GM23338 (cell line): ENCODE results near the gene MCU. TPM values are rescaled to one million over a fixed set of nuclear protein-coding genes. Genes with fewer than 3 reads are reported as not detected.
A peak's percentile ranks its signal among the peaks of the same experiment; 100 is the strongest.

Experiments used
- ATAC-seq: fragments of 200-7000 bp; cut with Tn5 transposase; 3 replicates; pipeline ENCODE4 v1.9.1; 2020
- DNase-seq: peaks from one replicate; pipeline ENCODE4 v3.0.0-alpha.2; 2015; ENCODE audit warnings: low spot score
- H2AFZ ChIP-seq: fragments of 200-600 bp; sonication (generic); 2 replicates; pipeline ENCODE4 v1.8.0; 2016; ENCODE audit warnings: antibody characterized with exemption, mild to moderate bottlenecking, moderate library complexity
- H3F3A ChIP-seq: fragments of 200-600 bp; sonication (generic); replicated peaks from 2 replicates; pipeline ENCODE4 v1.8.0; 2017; ENCODE audit warnings: antibody characterized with exemption, mixed run types, low read depth
- H3K27ac ChIP-seq: fragments of 200-600 bp; sonication (generic); 2 replicates; pipeline ENCODE4 v1.6.1; 2016; ENCODE audit warnings: low read depth
- H3K27me3 ChIP-seq: fragments of 200-600 bp; sonication (generic); 2 replicates; pipeline ENCODE4 v1.8.0; 2016; ENCODE audit warnings: mild to moderate bottlenecking, mixed run types, moderate library complexity; ENCODE audit not compliant: insufficient read depth
- H3K36me3 ChIP-seq: fragments of 200-600 bp; sonication (generic); 2 replicates; pipeline ENCODE4 v1.8.0; 2016; ENCODE audit warnings: mild to moderate bottlenecking; ENCODE audit not compliant: insufficient read depth
- H3K4me1 ChIP-seq: fragments of 200-600 bp; sonication (generic); 2 replicates; pipeline ENCODE4 v1.8.0; 2016; ENCODE audit warnings: mild to moderate bottlenecking, moderate library complexity; ENCODE audit not compliant: insufficient read depth
- H3K4me2 ChIP-seq: fragments of 200-600 bp; sonication (generic); 2 replicates; pipeline ENCODE4 v1.7.1; 2017; ENCODE audit warnings: mixed run types
- H3K4me3 ChIP-seq: fragments of 200-600 bp; sonication (generic); 2 replicates; pipeline ENCODE4 v1.6.1; 2016; ENCODE audit warnings: mixed run types
- H3K79me2 ChIP-seq: fragments of 200-600 bp; sonication (generic); replicated peaks from 2 replicates; pipeline ENCODE4 v1.8.0; 2017; ENCODE audit warnings: mild to moderate bottlenecking; ENCODE audit not compliant: insufficient read depth
- H3K9me2 ChIP-seq: fragments of 200-600 bp; sonication (generic); 2 replicates; pipeline ENCODE4 v1.8.0; 2017; ENCODE audit not compliant: insufficient read depth
- H4K20me1 ChIP-seq: fragments of 200-600 bp; sonication (generic); replicated peaks from 2 replicates; pipeline ENCODE4 v1.8.0; 2017; ENCODE audit warnings: mild to moderate bottlenecking; ENCODE audit not compliant: insufficient read depth
- H3K27ac Mint-ChIP-seq: 2 replicates; pipeline ENCODE4 v1.8.0; 2020; ENCODE audit warnings: inconsistent platforms, mild to moderate bottlenecking, moderate library complexity, mixed read lengths
- H3K27me3 Mint-ChIP-seq: 3 replicates; pipeline ENCODE4 v1.8.0; 2022; ENCODE audit warnings: low read depth, mild to moderate bottlenecking, moderate library complexity, mixed read lengths, inconsistent platforms; ENCODE audit not compliant: insufficient read depth, poor library complexity
- H3K36me3 Mint-ChIP-seq: 3 replicates; pipeline ENCODE4 v1.8.0; 2021; ENCODE audit warnings: low read depth, mild to moderate bottlenecking, inconsistent platforms, moderate library complexity, mixed read lengths
- H3K4me1 Mint-ChIP-seq: 3 replicates; pipeline ENCODE4 v1.8.0; 2020; ENCODE audit warnings: mild to moderate bottlenecking, inconsistent platforms, mixed read lengths
- H3K4me3 Mint-ChIP-seq: 3 replicates; pipeline ENCODE4 v1.8.0; 2021; ENCODE audit warnings: moderate library complexity, mild to moderate bottlenecking, inconsistent platforms, mixed read lengths
- H3K9me3 Mint-ChIP-seq: 3 replicates; pipeline ENCODE4 v1.8.0; 2020; ENCODE audit warnings: moderate library complexity, mild to moderate bottlenecking, inconsistent platforms, mixed read lengths
- CREB1 ChIP-seq: fragments of 250-450 bp; sonication (Bioruptor Pico); IDR thresholded peaks from 2 replicates; pipeline ENCODE4 v1.5.0; 2020; ENCODE audit warnings: low read depth, mild to moderate bottlenecking, moderate library complexity
- EZH2 ChIP-seq: fragments of 200-600 bp; sonication (generic); IDR thresholded peaks from one replicate; pipeline ENCODE4 v1.8.0; 2017; ENCODE audit warnings: antibody characterized with exemption, mild to moderate bottlenecking, low read depth; ENCODE audit not compliant: unreplicated experiment
- EZH2phosphoT487 ChIP-seq: fragments of 200-600 bp; sonication (generic); IDR thresholded peaks from one replicate; pipeline ENCODE4 v1.8.1; 2018; ENCODE audit warnings: antibody characterized with exemption; ENCODE audit not compliant: unreplicated experiment
- JUNB ChIP-seq: IDR thresholded peaks from one replicate; pipeline ENCODE4 v1.6.1; 2016; ENCODE audit warnings: antibody characterized with exemption; ENCODE audit not compliant: unreplicated experiment
- NANOG ChIP-seq: IDR thresholded peaks from 2 replicates; pipeline ENCODE4 v1.6.1; 2016; ENCODE audit warnings: antibody characterized with exemption, borderline replicate concordance
- POLR2AphosphoS5 ChIP-seq: IDR thresholded peaks from 2 replicates; pipeline ENCODE4 v1.6.1; 2016; ENCODE audit warnings: antibody characterized with exemption, low read depth
- STAT1 ChIP-seq: IDR thresholded peaks from one replicate; pipeline ENCODE4 v1.6.1; 2016; ENCODE audit warnings: antibody characterized with exemption; ENCODE audit not compliant: unreplicated experiment
- ZNF114 ChIP-seq: fragments of 250-450 bp; sonication (Bioruptor Pico); IDR thresholded peaks from 2 replicates; pipeline ENCODE4 v1.5.0; 2020; ENCODE audit warnings: mild to moderate bottlenecking, moderate library complexity
- ZNF331 ChIP-seq: fragments of 250-450 bp; sonication (Bioruptor Pico); IDR thresholded peaks from 2 replicates; pipeline ENCODE4 v1.5.0; 2020; ENCODE audit warnings: low read depth, mild to moderate bottlenecking, moderate library complexity
- polyA plus RNA-seq: library from polyadenylated mRNA; unstranded; fragments of >200 nt; fragmentation: Nextera tagmentation; extraction: Ambion mirVana; gene quantifications from 2 replicates; pipeline ENCODE4 v1.2.1, GENCODE V29; 2016
- total RNA-seq: library from RNA; depleted of rRNA; stranded (reverse); fragments of >200 nt; shearing (Covaris generic); gene quantifications from 2 replicates; pipeline ENCODE4 v1.2.3, GENCODE V29; 2014
- TF ChIP-seq, protein P1 (sequence below): IDR thresholded peaks from one replicate; pipeline ENCODE4 v1.6.1; 2018; ENCODE audit warnings: antibody characterized with exemption; ENCODE audit not compliant: unreplicated experiment
- TF ChIP-seq, protein P2 (sequence below), 2 experiments: fragments of 200-600 bp in 1 of 2; sonication (generic) in 1 of 2; conservative IDR thresholded peaks; 2 replicates each; pipeline versions ENCODE4 v1.5.1 to v1.6.1; 2016 to 2017; ENCODE audit warnings: antibody characterized with exemption in 2 of 2, low read depth in 2 of 2, mild to moderate bottlenecking in 2 of 2, moderate library complexity in 1 of 2
- TF ChIP-seq, protein P3 (sequence below): IDR thresholded peaks from 2 replicates; pipeline ENCODE4 v1.6.1; 2016; ENCODE audit warnings: antibody characterized with exemption
- TF ChIP-seq, protein P4 (sequence below): fragments of 250-450 bp; sonication (Bioruptor Pico); IDR thresholded peaks from 2 replicates; pipeline ENCODE4 v1.5.0; 2020; ENCODE audit warnings: mild to moderate bottlenecking, moderate library complexity

MCU gene
- total and polyA plus RNA-seq, 2 experiments from 2014 or later: 41.8 to 68.2 TPM

DNA sequence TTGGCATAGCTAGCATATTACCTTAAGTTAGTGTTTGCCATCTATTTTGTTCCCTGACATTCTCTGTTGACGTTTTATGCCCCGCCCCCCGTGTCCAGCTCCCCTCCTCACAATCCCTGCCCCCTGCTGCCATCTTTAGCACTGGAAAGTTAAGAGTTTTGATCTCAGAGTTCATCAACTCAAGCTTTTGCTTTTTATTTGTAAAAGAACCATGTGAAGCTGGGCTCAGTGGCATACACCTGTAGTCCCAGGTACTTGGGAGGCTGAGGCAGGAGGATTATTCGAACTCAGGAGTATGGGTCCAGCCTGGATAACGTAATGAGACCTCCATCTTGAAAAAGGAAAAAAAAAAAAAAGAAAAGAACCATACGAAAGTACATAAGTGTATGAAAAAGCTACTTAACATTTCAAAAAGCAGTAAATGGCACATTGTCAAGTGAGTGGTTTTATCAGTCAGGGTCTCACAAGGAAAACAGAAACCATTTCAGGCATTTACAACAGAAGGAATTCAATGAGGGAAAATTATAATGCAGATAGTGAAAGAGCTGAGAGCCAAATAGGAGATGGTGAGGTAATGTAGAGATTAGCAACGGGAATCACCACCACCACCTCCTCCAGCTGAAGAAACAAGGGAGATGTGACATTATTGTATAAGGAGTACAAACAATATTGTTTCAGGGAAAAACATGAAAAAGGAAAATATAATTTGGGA, 64.9 kb downstream of the MCU start:
- Mint-ChIP-seq H3K27ac (peak overlapping the region; percentile 83), H3K9me3 (no peaks in the 10 kb centered on the region), H3K4me3 (peak overlapping the region; percentile 56), H3K27me3 (peaks cover 9% of the 10 kb centered on the region), H3K36me3 (no peaks in the 10 kb centered on the region), H3K4me1 (peaks cover 73% of the 10 kb centered on the region)
- peak; percentile 78 for DNase-seq
- peak; percentile 28 for ATAC-seq
- H3K27ac ChIP-seq: peak overlapping the region; percentile 94
- peak overlapping the region; percentile 66 for H3K4me2 ChIP-seq
- H3K4me1 ChIP-seq: peaks cover 67% of the 10 kb centered on the region
- TF ChIP-seq CREB1 (CRISPR knock-in tag) (0 out of 2 replicates have a peak, but pooled peaks have one; percentile 8), JUNB (no peak), EZH2 (no peak), ZNF114 (CRISPR knock-in tag) (no peak), EZH2phosphoT487 (no peak), STAT1 (no peak), POLR2AphosphoS5 (no peak), ZNF331 (no peak), NANOG (peak; percentile 84)
- TF ChIP-seq, protein P1, sequence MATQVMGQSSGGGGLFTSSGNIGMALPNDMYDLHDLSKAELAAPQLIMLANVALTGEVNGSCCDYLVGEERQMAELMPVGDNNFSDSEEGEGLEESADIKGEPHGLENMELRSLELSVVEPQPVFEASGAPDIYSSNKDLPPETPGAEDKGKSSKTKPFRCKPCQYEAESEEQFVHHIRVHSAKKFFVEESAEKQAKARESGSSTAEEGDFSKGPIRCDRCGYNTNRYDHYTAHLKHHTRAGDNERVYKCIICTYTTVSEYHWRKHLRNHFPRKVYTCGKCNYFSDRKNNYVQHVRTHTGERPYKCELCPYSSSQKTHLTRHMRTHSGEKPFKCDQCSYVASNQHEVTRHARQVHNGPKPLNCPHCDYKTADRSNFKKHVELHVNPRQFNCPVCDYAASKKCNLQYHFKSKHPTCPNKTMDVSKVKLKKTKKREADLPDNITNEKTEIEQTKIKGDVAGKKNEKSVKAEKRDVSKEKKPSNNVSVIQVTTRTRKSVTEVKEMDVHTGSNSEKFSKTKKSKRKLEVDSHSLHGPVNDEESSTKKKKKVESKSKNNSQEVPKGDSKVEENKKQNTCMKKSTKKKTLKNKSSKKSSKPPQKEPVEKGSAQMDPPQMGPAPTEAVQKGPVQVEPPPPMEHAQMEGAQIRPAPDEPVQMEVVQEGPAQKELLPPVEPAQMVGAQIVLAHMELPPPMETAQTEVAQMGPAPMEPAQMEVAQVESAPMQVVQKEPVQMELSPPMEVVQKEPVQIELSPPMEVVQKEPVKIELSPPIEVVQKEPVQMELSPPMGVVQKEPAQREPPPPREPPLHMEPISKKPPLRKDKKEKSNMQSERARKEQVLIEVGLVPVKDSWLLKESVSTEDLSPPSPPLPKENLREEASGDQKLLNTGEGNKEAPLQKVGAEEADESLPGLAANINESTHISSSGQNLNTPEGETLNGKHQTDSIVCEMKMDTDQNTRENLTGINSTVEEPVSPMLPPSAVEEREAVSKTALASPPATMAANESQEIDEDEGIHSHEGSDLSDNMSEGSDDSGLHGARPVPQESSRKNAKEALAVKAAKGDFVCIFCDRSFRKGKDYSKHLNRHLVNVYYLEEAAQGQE: no peak
- TF ChIP-seq, protein P2, sequence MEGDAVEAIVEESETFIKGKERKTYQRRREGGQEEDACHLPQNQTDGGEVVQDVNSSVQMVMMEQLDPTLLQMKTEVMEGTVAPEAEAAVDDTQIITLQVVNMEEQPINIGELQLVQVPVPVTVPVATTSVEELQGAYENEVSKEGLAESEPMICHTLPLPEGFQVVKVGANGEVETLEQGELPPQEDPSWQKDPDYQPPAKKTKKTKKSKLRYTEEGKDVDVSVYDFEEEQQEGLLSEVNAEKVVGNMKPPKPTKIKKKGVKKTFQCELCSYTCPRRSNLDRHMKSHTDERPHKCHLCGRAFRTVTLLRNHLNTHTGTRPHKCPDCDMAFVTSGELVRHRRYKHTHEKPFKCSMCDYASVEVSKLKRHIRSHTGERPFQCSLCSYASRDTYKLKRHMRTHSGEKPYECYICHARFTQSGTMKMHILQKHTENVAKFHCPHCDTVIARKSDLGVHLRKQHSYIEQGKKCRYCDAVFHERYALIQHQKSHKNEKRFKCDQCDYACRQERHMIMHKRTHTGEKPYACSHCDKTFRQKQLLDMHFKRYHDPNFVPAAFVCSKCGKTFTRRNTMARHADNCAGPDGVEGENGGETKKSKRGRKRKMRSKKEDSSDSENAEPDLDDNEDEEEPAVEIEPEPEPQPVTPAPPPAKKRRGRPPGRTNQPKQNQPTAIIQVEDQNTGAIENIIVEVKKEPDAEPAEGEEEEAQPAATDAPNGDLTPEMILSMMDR (conservative IDR thresholded peaks at IDR 0.05; ENCODE audit: low read depth in 2 of 2): no peak
- TF ChIP-seq, protein P3, sequence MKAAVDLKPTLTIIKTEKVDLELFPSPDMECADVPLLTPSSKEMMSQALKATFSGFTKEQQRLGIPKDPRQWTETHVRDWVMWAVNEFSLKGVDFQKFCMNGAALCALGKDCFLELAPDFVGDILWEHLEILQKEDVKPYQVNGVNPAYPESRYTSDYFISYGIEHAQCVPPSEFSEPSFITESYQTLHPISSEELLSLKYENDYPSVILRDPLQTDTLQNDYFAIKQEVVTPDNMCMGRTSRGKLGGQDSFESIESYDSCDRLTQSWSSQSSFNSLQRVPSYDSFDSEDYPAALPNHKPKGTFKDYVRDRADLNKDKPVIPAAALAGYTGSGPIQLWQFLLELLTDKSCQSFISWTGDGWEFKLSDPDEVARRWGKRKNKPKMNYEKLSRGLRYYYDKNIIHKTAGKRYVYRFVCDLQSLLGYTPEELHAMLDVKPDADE: no peak
- TF ChIP-seq, protein P4, sequence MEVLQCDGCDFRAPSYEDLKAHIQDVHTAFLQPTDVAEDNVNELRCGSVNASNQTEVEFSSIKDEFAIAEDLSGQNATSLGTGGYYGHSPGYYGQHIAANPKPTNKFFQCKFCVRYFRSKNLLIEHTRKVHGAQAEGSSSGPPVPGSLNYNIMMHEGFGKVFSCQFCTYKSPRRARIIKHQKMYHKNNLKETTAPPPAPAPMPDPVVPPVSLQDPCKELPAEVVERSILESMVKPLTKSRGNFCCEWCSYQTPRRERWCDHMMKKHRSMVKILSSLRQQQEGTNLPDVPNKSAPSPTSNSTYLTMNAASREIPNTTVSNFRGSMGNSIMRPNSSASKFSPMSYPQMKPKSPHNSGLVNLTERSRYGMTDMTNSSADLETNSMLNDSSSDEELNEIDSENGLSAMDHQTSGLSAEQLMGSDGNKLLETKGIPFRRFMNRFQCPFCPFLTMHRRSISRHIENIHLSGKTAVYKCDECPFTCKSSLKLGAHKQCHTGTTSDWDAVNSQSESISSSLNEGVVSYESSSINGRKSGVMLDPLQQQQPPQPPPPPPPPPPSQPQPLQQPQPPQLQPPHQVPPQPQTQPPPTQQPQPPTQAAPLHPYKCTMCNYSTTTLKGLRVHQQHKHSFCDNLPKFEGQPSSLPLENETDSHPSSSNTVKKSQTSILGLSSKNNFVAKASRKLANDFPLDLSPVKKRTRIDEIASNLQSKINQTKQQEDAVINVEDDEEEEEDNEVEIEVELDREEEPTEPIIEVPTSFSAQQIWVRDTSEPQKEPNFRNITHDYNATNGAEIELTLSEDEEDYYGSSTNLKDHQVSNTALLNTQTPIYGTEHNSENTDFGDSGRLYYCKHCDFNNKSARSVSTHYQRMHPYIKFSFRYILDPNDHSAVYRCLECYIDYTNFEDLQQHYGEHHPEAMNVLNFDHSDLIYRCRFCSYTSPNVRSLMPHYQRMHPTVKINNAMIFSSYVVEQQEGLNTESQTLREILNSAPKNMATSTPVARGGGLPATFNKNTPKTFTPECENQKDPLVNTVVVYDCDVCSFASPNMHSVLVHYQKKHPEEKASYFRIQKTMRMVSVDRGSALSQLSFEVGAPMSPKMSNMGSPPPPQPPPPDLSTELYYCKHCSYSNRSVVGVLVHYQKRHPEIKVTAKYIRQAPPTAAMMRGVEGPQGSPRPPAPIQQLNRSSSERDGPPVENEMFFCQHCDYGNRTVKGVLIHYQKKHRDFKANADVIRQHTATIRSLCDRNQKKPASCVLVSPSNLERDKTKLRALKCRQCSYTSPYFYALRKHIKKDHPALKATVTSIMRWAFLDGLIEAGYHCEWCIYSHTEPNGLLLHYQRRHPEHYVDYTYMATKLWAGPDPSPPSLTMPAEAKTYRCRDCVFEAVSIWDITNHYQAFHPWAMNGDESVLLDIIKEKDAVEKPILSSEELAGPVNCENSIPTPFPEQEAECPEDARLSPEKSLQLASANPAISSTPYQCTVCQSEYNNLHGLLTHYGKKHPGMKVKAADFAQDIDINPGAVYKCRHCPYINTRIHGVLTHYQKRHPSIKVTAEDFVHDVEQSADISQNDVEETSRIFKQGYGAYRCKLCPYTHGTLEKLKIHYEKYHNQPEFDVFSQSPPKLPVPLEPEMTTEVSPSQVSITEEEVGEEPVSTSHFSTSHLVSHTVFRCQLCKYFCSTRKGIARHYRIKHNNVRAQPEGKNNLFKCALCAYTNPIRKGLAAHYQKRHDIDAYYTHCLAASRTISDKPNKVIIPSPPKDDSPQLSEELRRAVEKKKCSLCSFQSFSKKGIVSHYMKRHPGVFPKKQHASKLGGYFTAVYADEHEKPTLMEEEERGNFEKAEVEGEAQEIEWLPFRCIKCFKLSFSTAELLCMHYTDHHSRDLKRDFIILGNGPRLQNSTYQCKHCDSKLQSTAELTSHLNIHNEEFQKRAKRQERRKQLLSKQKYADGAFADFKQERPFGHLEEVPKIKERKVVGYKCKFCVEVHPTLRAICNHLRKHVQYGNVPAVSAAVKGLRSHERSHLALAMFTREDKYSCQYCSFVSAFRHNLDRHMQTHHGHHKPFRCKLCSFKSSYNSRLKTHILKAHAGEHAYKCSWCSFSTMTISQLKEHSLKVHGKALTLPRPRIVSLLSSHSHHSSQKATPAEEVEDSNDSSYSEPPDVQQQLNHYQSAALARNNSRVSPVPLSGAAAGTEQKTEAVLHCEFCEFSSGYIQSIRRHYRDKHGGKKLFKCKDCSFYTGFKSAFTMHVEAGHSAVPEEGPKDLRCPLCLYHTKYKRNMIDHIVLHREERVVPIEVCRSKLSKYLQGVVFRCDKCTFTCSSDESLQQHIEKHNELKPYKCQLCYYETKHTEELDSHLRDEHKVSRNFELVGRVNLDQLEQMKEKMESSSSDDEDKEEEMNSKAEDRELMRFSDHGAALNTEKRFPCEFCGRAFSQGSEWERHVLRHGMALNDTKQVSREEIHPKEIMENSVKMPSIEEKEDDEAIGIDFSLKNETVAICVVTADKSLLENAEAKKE: no peak
- no peaks in the 10 kb centered on the region for H3K9me2 ChIP-seq
- peak overlapping the region; percentile 39 for H3K4me3 ChIP-seq
- no peaks in the 10 kb centered on the region for H3K27me3 ChIP-seq
- H4K20me1 ChIP-seq: no peaks in the 10 kb centered on the region
- H3K36me3 ChIP-seq: no peaks in the 10 kb centered on the region
- H2AFZ ChIP-seq: no peak overlapping the region
- H3K79me2 ChIP-seq: peaks cover 67% of the 10 kb centered on the region
- H3F3A ChIP-seq: 0 out of 2 replicates have a peak, but pooled peaks cover 8% of the 10 kb centered on the region
